ENCODE data around the gene HS3ST4. TPM values are rescaled to one million over a fixed set of nuclear protein-coding genes. Genes with fewer than 3 reads are reported as not detected.

Gene HS3ST4
- total and polyA plus RNA-seq, 2 donors (not counting 3 experiments of a cell fraction or from before 2014, with no cell fraction given), result not detected

GRCh38 chr16:25788637-25789036 lies 96.9 kb downstream of the HS3ST4 start:
- Histone ChIP-seq H3K9ac (replicated peaks; ENCODE audit: extremely low read depth, insufficient read depth, low read length) (no peak overlapping the region), H3K4me2 (ENCODE audit: insufficient read depth, low read length) (no peak overlapping the region), H3K79me2 (ENCODE audit: control insufficient read depth, insufficient read depth, low read length) (no peaks in the 10 kb centered on the region), H3K4me3 (replicated peaks in 1 of 3; ENCODE audit: insufficient read depth in 1 of 3, low read depth in 1 of 3, low read length in 3 of 3) (no peak overlapping the region), H3K4me1 (ENCODE audit: control insufficient read depth, extremely low read depth, insufficient read depth, low read length) (no peaks in the 10 kb centered on the region), H3K9me1 (replicated peaks; ENCODE audit: control insufficient read depth, extremely low read depth, insufficient read depth, low read length) (no peaks in the 10 kb centered on the region), H4K20me1 (replicated peaks; ENCODE audit: control insufficient read depth, extremely low read depth, insufficient read depth, low read length) (no peaks in the 10 kb centered on the region), H3K36me3 (ENCODE audit: control insufficient read depth in 2 of 2, extremely low read depth in 1 of 2, insufficient read depth in 2 of 2, low read length in 2 of 2) (no peaks in the 10 kb centered on the region), H2AFZ (ENCODE audit: low read depth, low read length) (no peak overlapping the region), H3K9me3 (replicated peaks; ENCODE audit: control insufficient read depth, insufficient read depth, low read length) (peaks cover 2% of the 10 kb centered on the region), H3K27ac (ENCODE audit: insufficient read depth, low read depth, low read length) (no peak overlapping the region), H3K27me3 (ENCODE audit: control insufficient read depth in 2 of 2, insufficient read depth in 2 of 2, low read length in 2 of 2) (no peaks in the 10 kb centered on the region)
- FAIRE-seq, result no peak
- BruUV-seq (replicated peaks), result no TSS peak
- no peak for DNase-seq (ENCODE audit: low read depth, low spot score)
- POLR2A ChIA-PET, result no interaction called here
- intact Hi-C loops (cut with micrococcal nuclease) (no loop called here), dilution Hi-C loops (cut with MboI; ENCODE audit: extremely low pct_ligation_motif_present, low sequenced_read_pairs) (no loop called here)
- TF ChIP-seq EZH2 (IDR thresholded peaks at IDR 0.05; ENCODE audit: borderline replicate concordance, low read depth, low read length, severe bottlenecking) (no peak), GATA2 (IDR thresholded peaks at IDR 0.05; ENCODE audit: insufficient read depth, insufficient read length, low read depth, low read length) (no peak), FOS (IDR thresholded peaks at IDR 0.05; ENCODE audit: borderline replicate concordance, insufficient read depth, low read length) (no peak), POLR2A (IDR thresholded peaks at IDR 0.05; ENCODE audit: low read depth, low read length) (no peak), POLR2AphosphoS5 (IDR thresholded peaks at IDR 0.05; ENCODE audit: insufficient read depth, low read depth, low read length) (no peak), MAX (IDR thresholded peaks at IDR 0.05; ENCODE audit: insufficient read depth, insufficient read length) (no peak), JUN (IDR thresholded peaks at IDR 0.05; ENCODE audit: borderline replicate concordance, insufficient read depth, insufficient read length, low read depth) (no peak), CTCF (IDR thresholded peaks at IDR 0.05; ENCODE audit: extremely low read depth in 1 of 2, insufficient read depth in 1 of 2, low read depth in 1 of 2, low read length in 2 of 2) (no peak), MYC (IDR thresholded peaks at IDR 0.05; ENCODE audit: low read depth, low read length) (no peak)
- CTCF ChIA-PET, result interaction anchor here (0.6 kb wide), 1 partner anchor 47 kb away, joined by 4 read pairs; no protein-coding TSS in a partner anchor

Measured in endothelial cell of umbilical vein (primary cell).